Measurements from ENCODE around the gene NEDD9.

DNA sequence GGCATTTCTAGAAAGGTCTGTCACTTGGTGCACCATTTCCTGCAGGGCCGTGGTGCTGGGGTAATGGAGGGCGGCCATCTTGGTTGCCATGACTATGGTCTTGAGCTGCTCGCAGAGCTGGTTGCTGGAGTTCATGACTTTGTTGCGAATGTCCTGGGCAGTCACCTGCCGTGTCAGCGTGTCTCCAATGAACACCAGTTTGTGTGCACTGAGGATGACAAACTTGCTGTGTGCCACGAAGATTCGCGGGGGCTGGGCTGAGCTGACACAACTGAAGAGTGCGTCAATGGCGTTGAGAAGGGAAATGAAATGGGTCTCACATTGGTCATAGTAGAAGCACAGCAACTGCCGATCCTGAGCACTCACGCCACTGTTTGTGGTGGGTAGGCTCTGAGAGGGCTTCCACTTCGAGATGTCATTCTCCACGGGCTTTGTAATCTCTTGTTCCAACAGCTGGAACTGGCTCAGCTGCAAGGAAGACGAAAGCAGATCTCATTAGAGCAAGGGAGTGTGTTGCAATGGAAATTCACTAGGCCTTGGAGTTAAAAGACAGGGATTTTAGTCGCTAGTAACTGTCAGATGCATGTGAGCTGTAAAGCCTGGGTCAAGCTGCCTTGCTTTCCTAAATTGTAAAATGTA, 47.1 kb downstream of the NEDD9 start:
- no peak for TF ChIP-seq EZH2 (IDR thresholded peaks at IDR 0.05; ENCODE audit: low read length)
- TF ChIP-seq, protein P1, sequence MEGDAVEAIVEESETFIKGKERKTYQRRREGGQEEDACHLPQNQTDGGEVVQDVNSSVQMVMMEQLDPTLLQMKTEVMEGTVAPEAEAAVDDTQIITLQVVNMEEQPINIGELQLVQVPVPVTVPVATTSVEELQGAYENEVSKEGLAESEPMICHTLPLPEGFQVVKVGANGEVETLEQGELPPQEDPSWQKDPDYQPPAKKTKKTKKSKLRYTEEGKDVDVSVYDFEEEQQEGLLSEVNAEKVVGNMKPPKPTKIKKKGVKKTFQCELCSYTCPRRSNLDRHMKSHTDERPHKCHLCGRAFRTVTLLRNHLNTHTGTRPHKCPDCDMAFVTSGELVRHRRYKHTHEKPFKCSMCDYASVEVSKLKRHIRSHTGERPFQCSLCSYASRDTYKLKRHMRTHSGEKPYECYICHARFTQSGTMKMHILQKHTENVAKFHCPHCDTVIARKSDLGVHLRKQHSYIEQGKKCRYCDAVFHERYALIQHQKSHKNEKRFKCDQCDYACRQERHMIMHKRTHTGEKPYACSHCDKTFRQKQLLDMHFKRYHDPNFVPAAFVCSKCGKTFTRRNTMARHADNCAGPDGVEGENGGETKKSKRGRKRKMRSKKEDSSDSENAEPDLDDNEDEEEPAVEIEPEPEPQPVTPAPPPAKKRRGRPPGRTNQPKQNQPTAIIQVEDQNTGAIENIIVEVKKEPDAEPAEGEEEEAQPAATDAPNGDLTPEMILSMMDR (optimal IDR thresholded peaks at IDR 0.05 in 1 of 3, IDR thresholded peaks at IDR 0.05 in 1 of 3, conservative IDR thresholded peaks at IDR 0.05 in 1 of 3; ENCODE audit: extremely low read depth in 1 of 3, insufficient read depth in 2 of 3, low read length in 3 of 3), result no peak
